Epithelial cell of proximal tubule (primary cell): ENCODE results near the gene CISD1. TPM values are rescaled to one million over a fixed set of nuclear protein-coding genes. Genes with fewer than 3 reads are reported as not detected.

ENCODE experiments used
- DNase-seq: peaks from one replicate; pipeline ENCODE4 v3.0.0-alpha.2; 2011; ENCODE audit warnings: low read depth
- H3K4me3 ChIP-seq: 2 replicates; pipeline ENCODE4 v1.5.1; 2011; ENCODE audit warnings: low read depth, mild to moderate bottlenecking, low read length
- CTCF ChIP-seq: conservative IDR thresholded peaks from 2 replicates; pipeline ENCODE4 v1.5.1; 2012; ENCODE audit warnings: low read depth, mild to moderate bottlenecking, low read length
- total RNA-seq: library from RNA; depleted of rRNA; stranded (reverse); fragments of >200 nt; gene quantifications from 2 replicates; pipeline ENCODE4 v1.2.3, GENCODE V29; 2015

The CISD1 gene
- total RNA-seq, 1 donor from 2014 or later, result 66.4 TPM

GRCh38 chr10:58335306-58336005, 66.5 kb downstream of the CISD1 start:
- peak overlapping the region; percentile 96 for H3K4me3 ChIP-seq
- no peak for TF ChIP-seq CTCF
- peak; percentile 23 for DNase-seq

GRCh38 chr10:58336242-58336641, 67.3 kb downstream of the CISD1 start:
- H3K4me3 ChIP-seq, result peak overlapping the region; percentile 96
- DNase-seq, result no peak
- no peak for TF ChIP-seq CTCF

Other genes with a start within 250 kb of the CISD1 start
- gene IPMK, start 1.3 kb upstream of the CISD1 start, total RNA-seq, result 6.1 and 6.2 TPM in 2 replicates
- gene UBE2D1, start 65.8 kb downstream of the CISD1 start, total RNA-seq, result 14.5 and 15.6 TPM in 2 replicates
- 43.4 and 44.9 TPM in 2 replicates for gene TFAM, start 116.2 kb downstream of the CISD1 start, total RNA-seq
- 103 and 150 TPM in 2 replicates for gene BICC1, start 243.7 kb downstream of the CISD1 start, total RNA-seq